ENCODE data around the gene PHETA1. TPM values are rescaled to one million over a fixed set of nuclear protein-coding genes. Genes with fewer than 3 reads are reported as not detected.

PHETA1 gene
- total RNA-seq, 1 experiment from 2014 or later, result 12.4 TPM

DNA sequence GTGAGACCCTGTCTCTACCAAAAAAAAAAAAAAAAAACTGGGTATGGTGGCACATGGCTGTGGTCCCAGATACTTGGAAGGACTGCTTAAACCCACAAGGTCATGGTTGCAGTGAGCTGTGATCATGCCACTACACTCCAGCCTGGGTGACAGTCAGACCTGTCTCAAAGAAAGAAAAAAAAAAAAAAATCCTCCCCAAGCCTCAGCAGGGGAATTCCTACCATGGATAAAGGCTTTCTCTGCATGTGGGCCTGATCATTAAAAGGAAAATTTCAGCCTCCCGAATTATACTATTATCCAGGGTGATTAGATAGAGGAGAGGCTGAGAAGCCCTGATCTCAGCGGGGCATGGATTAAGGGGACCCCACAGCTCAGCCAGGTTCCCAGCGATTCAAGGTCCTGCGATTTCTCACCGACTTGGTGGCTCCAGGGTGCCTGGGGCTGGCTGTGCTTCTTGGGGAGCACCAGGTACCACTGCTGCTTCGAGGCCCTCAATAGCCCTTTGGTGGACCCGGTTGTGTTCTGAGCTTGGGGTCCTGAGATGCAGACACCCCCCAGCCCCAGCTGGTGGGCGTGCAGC, 42.4 kb upstream of the PHETA1 start (continued):
- TF ChIP-seq, protein P1, sequence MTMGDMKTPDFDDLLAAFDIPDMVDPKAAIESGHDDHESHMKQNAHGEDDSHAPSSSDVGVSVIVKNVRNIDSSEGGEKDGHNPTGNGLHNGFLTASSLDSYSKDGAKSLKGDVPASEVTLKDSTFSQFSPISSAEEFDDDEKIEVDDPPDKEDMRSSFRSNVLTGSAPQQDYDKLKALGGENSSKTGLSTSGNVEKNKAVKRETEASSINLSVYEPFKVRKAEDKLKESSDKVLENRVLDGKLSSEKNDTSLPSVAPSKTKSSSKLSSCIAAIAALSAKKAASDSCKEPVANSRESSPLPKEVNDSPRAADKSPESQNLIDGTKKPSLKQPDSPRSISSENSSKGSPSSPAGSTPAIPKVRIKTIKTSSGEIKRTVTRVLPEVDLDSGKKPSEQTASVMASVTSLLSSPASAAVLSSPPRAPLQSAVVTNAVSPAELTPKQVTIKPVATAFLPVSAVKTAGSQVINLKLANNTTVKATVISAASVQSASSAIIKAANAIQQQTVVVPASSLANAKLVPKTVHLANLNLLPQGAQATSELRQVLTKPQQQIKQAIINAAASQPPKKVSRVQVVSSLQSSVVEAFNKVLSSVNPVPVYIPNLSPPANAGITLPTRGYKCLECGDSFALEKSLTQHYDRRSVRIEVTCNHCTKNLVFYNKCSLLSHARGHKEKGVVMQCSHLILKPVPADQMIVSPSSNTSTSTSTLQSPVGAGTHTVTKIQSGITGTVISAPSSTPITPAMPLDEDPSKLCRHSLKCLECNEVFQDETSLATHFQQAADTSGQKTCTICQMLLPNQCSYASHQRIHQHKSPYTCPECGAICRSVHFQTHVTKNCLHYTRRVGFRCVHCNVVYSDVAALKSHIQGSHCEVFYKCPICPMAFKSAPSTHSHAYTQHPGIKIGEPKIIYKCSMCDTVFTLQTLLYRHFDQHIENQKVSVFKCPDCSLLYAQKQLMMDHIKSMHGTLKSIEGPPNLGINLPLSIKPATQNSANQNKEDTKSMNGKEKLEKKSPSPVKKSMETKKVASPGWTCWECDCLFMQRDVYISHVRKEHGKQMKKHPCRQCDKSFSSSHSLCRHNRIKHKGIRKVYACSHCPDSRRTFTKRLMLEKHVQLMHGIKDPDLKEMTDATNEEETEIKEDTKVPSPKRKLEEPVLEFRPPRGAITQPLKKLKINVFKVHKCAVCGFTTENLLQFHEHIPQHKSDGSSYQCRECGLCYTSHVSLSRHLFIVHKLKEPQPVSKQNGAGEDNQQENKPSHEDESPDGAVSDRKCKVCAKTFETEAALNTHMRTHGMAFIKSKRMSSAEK (CRISPR knock-in tag; IDR thresholded peaks at IDR 0.05; ENCODE audit: borderline replicate concordance), result no peak
- TF ChIP-seq MYBL2 (CRISPR knock-in tag; IDR thresholded peaks at IDR 0.05) (no peak), SOX15 (CRISPR knock-in tag; IDR thresholded peaks at IDR 0.05) (no peak), NFYB (CRISPR knock-in tag; conservative IDR thresholded peaks at IDR 0.05; ENCODE audit: low read depth) (no peak), ELF4 (CRISPR knock-in tag; IDR thresholded peaks at IDR 0.05; ENCODE audit: low read depth) (no peak)
- TF ChIP-seq, protein P2, sequence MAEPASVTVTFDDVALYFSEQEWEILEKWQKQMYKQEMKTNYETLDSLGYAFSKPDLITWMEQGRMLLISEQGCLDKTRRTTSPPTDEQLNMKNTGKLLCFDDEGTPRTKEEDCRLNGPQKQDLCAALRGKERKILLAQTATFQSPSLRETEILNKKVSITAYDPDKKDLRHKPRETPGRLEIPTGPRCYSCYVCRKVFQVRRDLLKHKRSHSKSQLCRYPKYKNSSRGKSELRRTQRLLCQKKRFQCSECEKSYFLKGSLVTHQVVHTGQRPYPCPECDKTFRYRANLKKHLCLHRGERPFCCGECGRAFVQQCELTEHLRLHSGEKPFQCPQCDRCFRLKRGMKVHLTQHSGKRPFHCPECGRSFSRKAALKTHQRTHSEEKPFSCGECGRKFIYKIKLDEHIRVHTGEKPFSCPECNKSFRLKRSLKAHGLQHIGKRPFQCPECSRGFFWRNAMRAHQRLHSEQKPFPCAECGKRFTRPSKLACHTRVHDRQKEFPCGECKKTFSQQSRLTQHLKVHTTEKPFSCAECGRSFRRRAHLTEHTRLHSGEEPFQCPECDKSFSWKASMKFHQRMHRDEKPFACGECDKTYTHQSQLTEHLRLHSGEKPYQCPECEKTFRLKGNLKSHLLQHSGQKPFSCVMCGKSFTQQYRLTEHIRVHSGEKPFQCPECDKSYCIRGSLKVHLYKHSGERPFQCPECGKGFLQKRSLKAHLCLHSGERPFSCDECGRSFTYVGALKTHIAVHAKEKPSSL (CRISPR knock-in tag; conservative IDR thresholded peaks at IDR 0.05), result no peak

DNA sequence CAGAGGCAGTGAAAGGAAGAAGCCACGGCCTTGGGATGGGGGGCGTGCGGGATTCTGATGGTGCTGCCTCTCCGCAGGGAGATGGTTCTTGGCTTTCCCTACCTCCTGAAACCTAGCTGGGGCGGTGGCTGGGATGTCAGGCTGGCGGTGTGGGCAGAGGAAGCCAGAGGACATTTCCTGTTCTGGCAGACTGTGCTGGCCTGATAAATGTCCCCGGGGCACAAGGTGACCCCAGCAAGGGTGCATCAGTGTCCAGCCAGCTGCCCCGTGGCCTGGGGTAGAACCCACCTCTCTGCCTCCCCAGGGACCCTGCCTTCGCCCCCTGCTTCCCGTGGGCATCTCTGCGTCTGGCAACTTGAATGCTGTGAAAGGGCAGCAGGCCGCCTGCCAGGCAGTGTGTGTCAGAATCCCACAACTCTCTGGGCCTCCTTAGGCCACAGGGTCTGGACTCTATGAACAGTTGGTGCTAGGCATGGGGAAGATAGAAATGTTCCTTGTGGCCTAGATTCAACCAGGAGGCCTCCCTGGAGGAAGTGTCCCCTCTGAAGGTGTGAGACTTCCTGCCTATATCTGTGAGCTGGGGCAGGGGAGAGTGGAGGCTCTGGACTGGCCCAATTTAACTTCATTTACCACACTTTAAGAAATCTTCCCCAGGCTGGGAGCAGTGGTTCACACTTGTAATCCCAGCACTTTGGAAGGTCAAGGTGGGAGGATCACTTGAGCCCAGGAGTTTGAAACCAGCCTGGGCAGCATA, 41.7 kb upstream of the PHETA1 start:
- 0 out of 2 replicates have a peak overlapping the region, but pooled peaks have one; percentile 36 for H3K27ac Mint-ChIP-seq

More for the DNA sequence above, 41.7 kb upstream of the PHETA1 start:
- Mint-ChIP-seq H3K9me3 (no peaks in the 10 kb centered on the region), H3K36me3 (no peaks in the 10 kb centered on the region), H3K27me3 (ENCODE audit: low read depth) (no peaks in the 10 kb centered on the region), H3K4me3 (no peak overlapping the region), H3K4me1 (peaks cover 72% of the 10 kb centered on the region)
- ATAC-seq, result no peak
- ChIA-PET CTCF (interaction anchor here (1.0 to 3.5 kb wide), 5 partner anchors 6 to 40 kb away, joined by 8 to 48 read pairs (median 33); no protein-coding TSS in a partner anchor), POLR2A (interaction anchor here (0.6 kb wide), 1 partner anchor 223 kb away, joined by 4 read pairs; no protein-coding TSS in a partner anchor)
- no peak for TF ChIP-seq ZNF219 (CRISPR knock-in tag; IDR thresholded peaks at IDR 0.05; ENCODE audit: borderline replicate concordance)
- TF ChIP-seq GRHL2 (CRISPR knock-in tag; IDR thresholded peaks at IDR 0.05; ENCODE audit: insufficient replicate concordance, severe bottlenecking), result no peak
- TF ChIP-seq JUN (CRISPR knock-in tag; IDR thresholded peaks at IDR 0.05), result no peak
- TF ChIP-seq, protein P3, sequence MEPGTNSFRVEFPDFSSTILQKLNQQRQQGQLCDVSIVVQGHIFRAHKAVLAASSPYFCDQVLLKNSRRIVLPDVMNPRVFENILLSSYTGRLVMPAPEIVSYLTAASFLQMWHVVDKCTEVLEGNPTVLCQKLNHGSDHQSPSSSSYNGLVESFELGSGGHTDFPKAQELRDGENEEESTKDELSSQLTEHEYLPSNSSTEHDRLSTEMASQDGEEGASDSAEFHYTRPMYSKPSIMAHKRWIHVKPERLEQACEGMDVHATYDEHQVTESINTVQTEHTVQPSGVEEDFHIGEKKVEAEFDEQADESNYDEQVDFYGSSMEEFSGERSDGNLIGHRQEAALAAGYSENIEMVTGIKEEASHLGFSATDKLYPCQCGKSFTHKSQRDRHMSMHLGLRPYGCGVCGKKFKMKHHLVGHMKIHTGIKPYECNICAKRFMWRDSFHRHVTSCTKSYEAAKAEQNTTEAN (CRISPR knock-in tag; IDR thresholded peaks at IDR 0.05), result no peak
- TF ChIP-seq, protein P4, sequence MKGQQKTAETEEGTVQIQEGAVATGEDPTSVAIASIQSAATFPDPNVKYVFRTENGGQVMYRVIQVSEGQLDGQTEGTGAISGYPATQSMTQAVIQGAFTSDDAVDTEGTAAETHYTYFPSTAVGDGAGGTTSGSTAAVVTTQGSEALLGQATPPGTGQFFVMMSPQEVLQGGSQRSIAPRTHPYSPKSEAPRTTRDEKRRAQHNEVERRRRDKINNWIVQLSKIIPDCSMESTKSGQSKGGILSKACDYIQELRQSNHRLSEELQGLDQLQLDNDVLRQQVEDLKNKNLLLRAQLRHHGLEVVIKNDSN (CRISPR knock-in tag; IDR thresholded peaks at IDR 0.05), result no peak
- TF ChIP-seq, protein P5, sequence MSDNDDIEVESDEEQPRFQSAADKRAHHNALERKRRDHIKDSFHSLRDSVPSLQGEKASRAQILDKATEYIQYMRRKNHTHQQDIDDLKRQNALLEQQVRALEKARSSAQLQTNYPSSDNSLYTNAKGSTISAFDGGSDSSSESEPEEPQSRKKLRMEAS (CRISPR knock-in tag; IDR thresholded peaks at IDR 0.05), result no peak
- no peak for TF ChIP-seq CBFB (CRISPR knock-in tag; IDR thresholded peaks at IDR 0.05; ENCODE audit: low read depth)
- no peak for TF ChIP-seq ETV6 (CRISPR knock-in tag; IDR thresholded peaks at IDR 0.05)
- TF ChIP-seq KAT7 (CRISPR knock-in tag; IDR thresholded peaks at IDR 0.05; ENCODE audit: borderline replicate concordance), result no peak
- no peak for TF ChIP-seq ZNF423 (CRISPR knock-in tag; IDR thresholded peaks at IDR 0.05)
- TF ChIP-seq, protein P1 (CRISPR knock-in tag; IDR thresholded peaks at IDR 0.05; ENCODE audit: borderline replicate concordance), result no peak
- no peak for DNase-seq (ENCODE audit: low spot score)

Measured in WTC11 (cell line).